ENCODE data around the gene EP400. TPM values are rescaled to one million over a fixed set of nuclear protein-coding genes. Genes with fewer than 3 reads are reported as not detected.

The EP400 gene
- total and polyA plus RNA-seq, 2 of the 8 experiments (the other 6 are each of a cell fraction or from before 2014, with no cell fraction given): 13.1 to 69.7 TPM

- Histone ChIP-seq H2BK12ac (ENCODE audit: low read depth, low read length) (no peak overlapping the region), H2BK5ac (ENCODE audit: low read depth, low read length) (no peak overlapping the region), H3K79me1 (ENCODE audit: low read depth, low read length) (peaks cover 7% of the 10 kb centered on the region), H3K23me2 (ENCODE audit: low read depth, low read length) (peaks cover 6% of the 10 kb centered on the region; the same call in 1 of the 2 replicates), H2AK5ac (ENCODE audit: low read depth, low read length) (no peak overlapping the region), H3K9me3 (ENCODE audit: insufficient read depth in 2 of 2, low read depth in 1 of 2, low read length in 1 of 2) (no peaks in the 10 kb centered on the region), H3K27ac (ENCODE audit: low read depth, low read length) (no peak overlapping the region), H3K36me3 (ENCODE audit: control insufficient read depth in 2 of 4, insufficient read depth in 4 of 4, low read length in 3 of 4) (no peaks in the 10 kb centered on the region; a peak in 1 of 8 replicates), H3K79me2 (ENCODE audit: control insufficient read depth in 1 of 2, insufficient read depth in 2 of 2, low read length in 2 of 2) (peaks cover 0 to 15% of the 10 kb centered on the region in 2 experiments; a peak in 2 of 4 replicates), H2BK20ac (ENCODE audit: low read length) (no peak overlapping the region), H2BK120ac (replicated peaks; ENCODE audit: low read depth, low read length) (no peak overlapping the region), H3K27me3 (replicated peaks in 1 of 4; ENCODE audit: control insufficient read depth in 3 of 4, extremely low read depth in 1 of 4, insufficient read depth in 3 of 4, low read length in 3 of 4) (no peaks in the 10 kb centered on the region), H2BK15ac (ENCODE audit: low read length) (no peak overlapping the region), H4K8ac (ENCODE audit: extremely low read depth, insufficient read depth, low read length) (no peak overlapping the region), H3K18ac (ENCODE audit: extremely low read depth, low read length) (no peak overlapping the region), H3K14ac (ENCODE audit: insufficient read length) (no peak overlapping the region), H3K4me1 (replicated peaks in 1 of 4; ENCODE audit: control insufficient read depth in 3 of 4, insufficient read depth in 4 of 4, low read length in 3 of 4) (peaks cover 3 to 10% (median 7%) of the 10 kb centered on the region in 4 experiments), H3K9ac (replicated peaks in 1 of 4; ENCODE audit: extremely low read depth in 1 of 4, low read depth in 3 of 4, low read length in 3 of 4) (peak overlapping the region in 1 of 4 experiments; percentile 8; a peak in 1 of 7 replicates), H3K4me3 (ENCODE audit: extremely low read depth in 1 of 4, insufficient read depth in 2 of 4, low read depth in 3 of 4, low read length in 4 of 4) (peak overlapping the region; percentile 60 to 90 (median 70)), H4K91ac (replicated peaks; ENCODE audit: insufficient read length, low read length) (no peak overlapping the region), H3K4ac (replicated peaks; ENCODE audit: insufficient read length, low read depth, low read length) (no peak overlapping the region), H3K23ac (ENCODE audit: insufficient read length) (no peak overlapping the region), H3K4me2 (ENCODE audit: insufficient read depth in 1 of 2, low read depth in 2 of 2, low read length in 2 of 2) (peak overlapping the region; percentile 93 to 97), H2AFZ (ENCODE audit: low read length) (no peak overlapping the region), H3K56ac (replicated peaks; ENCODE audit: insufficient read length, low read depth, low read length) (no peak overlapping the region), H4K20me1 (replicated peaks in 1 of 2; ENCODE audit: control insufficient read depth in 1 of 2, insufficient read depth in 2 of 2, low read length in 2 of 2) (peaks cover 4 to 5% of the 10 kb centered on the region in 2 experiments), H4K5ac (ENCODE audit: insufficient read length, low read depth, low read length) (no peak overlapping the region)
- 87% methylated on average over 6 of the region's 6 CpGs; no CpG with 5 or more reads in 1 of the 2 experiments for WGBS, 2 experiments (ENCODE audit: extremely low coverage in 1 of 2, insufficient coverage in 1 of 2, insufficient read length in 1 of 2, insufficient replicate concordance in 2 of 2, low coverage in 1 of 2, low lambda C conversion rate in 2 of 2, missing lambda C conversion rate in 1 of 2)
- ChIA-PET CTCF (ENCODE audit: partially characterized antibody) (no interaction called here), POLR2A (ENCODE audit: partially characterized antibody) (interaction anchor here (0.6 kb wide), 1 partner anchor 16 kb away, joined by 3 read pairs; no protein-coding TSS in a partner anchor)
- no peak for FAIRE-seq
- no peak for DNase-seq (ENCODE audit: low read depth in 1 of 2, low spot score in 2 of 2)
- no peak for TF ChIP-seq RBBP5 (IDR thresholded peaks at IDR 0.05; ENCODE audit: borderline replicate concordance, low read depth, low read length)
- TF ChIP-seq SIN3A (conservative IDR thresholded peaks at IDR 0.05 in 1 of 2, IDR thresholded peaks at IDR 0.05 in 1 of 2; ENCODE audit: low read depth in 1 of 2, low read length in 2 of 2): no peak
- TF ChIP-seq KDM5A (IDR thresholded peaks at IDR 0.05; ENCODE audit: low read length): no peak
- TF ChIP-seq ASH2L (IDR thresholded peaks at IDR 0.05; ENCODE audit: low read length): no peak
- TF ChIP-seq TCF12 (IDR thresholded peaks at IDR 0.05; ENCODE audit: low read depth, low read length): no peak
- no peak for TF ChIP-seq ZNF274 (IDR thresholded peaks at IDR 0.05; ENCODE audit: borderline replicate concordance, extremely low read depth, low read length)
- TF ChIP-seq, protein P1, sequence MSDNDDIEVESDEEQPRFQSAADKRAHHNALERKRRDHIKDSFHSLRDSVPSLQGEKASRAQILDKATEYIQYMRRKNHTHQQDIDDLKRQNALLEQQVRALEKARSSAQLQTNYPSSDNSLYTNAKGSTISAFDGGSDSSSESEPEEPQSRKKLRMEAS (IDR thresholded peaks at IDR 0.05): no peak
- TF ChIP-seq PHF8 (conservative IDR thresholded peaks at IDR 0.05; ENCODE audit: low read depth, low read length): no peak
- TF ChIP-seq RFX5 (IDR thresholded peaks at IDR 0.05; ENCODE audit: borderline replicate concordance, low read depth, low read length): no peak
- TF ChIP-seq NANOG (IDR thresholded peaks at IDR 0.05; ENCODE audit: insufficient read depth, low read depth, low read length, poor library complexity, severe bottlenecking): no peak
- TF ChIP-seq SRF (IDR thresholded peaks at IDR 0.05; ENCODE audit: low read depth, low read length): no peak
- TF ChIP-seq, protein P2, sequence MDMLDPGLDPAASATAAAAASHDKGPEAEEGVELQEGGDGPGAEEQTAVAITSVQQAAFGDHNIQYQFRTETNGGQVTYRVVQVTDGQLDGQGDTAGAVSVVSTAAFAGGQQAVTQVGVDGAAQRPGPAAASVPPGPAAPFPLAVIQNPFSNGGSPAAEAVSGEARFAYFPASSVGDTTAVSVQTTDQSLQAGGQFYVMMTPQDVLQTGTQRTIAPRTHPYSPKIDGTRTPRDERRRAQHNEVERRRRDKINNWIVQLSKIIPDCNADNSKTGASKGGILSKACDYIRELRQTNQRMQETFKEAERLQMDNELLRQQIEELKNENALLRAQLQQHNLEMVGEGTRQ (IDR thresholded peaks at IDR 0.05; ENCODE audit: low read length): no peak
Observed at GRCh38 chr12:132085291-132085635, 135.5 kb downstream of the EP400 start.

Measured in H1 (cell line).